Tibial nerve (tissue), 4 donors: ENCODE measurements around the gene ZNF438.

ENCODE experiments used
- EP300 ChIP-seq, 2 donors: sonication (generic); formaldehyde crosslinking; IDR thresholded peaks; one replicate each; pipeline ENCODE4 v1.6.1; 2017; ENCODE audit warnings: antibody characterized with exemption in 2 of 2, mild to moderate bottlenecking in 1 of 2
- POLR2A ChIP-seq, 2 donors: fragments of 450-650 bp; IDR thresholded peaks; one replicate each; pipeline ENCODE4 v1.6.1; 2017; ENCODE audit warnings: antibody characterized with exemption in 2 of 2, mild to moderate bottlenecking in 2 of 2, moderate library complexity in 2 of 2
- TF ChIP-seq, protein P1 (sequence below), 5 experiments: fragments of 200-600 bp in 3 of 5; fragments of 450-650 bp in 2 of 5; sonication (generic) in 3 of 5; IDR thresholded peaks; one replicate each; pipeline ENCODE4 v1.5.1; 2016 to 2019; ENCODE audit warnings: antibody characterized with exemption in 5 of 5, mild to moderate bottlenecking in 3 of 5, moderate library complexity in 2 of 5

DNA sequence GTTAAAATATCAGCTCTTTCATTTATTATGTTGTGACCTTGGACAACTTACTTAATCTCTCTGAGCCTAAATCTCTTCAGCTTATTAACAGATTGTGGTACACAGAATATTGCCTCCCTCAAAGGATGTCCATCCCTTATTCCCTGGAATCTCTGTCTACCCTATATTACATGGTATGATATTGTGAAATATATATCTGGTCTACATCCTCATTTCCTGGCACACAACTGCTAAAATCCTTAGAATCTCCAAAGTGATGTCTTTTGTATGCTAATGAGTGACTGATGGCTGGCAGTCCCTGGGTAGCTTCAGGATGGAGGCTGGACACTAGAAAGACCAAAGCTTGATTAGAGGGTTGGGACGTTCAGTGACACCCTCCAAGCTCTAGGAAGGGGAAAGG, 25.8 kb downstream of the ZNF438 start:
- TF ChIP-seq, protein P1, sequence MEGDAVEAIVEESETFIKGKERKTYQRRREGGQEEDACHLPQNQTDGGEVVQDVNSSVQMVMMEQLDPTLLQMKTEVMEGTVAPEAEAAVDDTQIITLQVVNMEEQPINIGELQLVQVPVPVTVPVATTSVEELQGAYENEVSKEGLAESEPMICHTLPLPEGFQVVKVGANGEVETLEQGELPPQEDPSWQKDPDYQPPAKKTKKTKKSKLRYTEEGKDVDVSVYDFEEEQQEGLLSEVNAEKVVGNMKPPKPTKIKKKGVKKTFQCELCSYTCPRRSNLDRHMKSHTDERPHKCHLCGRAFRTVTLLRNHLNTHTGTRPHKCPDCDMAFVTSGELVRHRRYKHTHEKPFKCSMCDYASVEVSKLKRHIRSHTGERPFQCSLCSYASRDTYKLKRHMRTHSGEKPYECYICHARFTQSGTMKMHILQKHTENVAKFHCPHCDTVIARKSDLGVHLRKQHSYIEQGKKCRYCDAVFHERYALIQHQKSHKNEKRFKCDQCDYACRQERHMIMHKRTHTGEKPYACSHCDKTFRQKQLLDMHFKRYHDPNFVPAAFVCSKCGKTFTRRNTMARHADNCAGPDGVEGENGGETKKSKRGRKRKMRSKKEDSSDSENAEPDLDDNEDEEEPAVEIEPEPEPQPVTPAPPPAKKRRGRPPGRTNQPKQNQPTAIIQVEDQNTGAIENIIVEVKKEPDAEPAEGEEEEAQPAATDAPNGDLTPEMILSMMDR (IDR thresholded peaks at IDR 0.05) = no peak
- TF ChIP-seq EP300 (IDR thresholded peaks at IDR 0.05) = no peak
- TF ChIP-seq POLR2A (IDR thresholded peaks at IDR 0.05) = no peak
